ENCODE measurements around the gene PSEN1. TPM values are rescaled to one million over a fixed set of nuclear protein-coding genes. Genes with fewer than 3 reads are reported as not detected.

PSEN1 gene
- total RNA-seq, 1 donor from 2014 or later, result 75.3 TPM

DNA sequence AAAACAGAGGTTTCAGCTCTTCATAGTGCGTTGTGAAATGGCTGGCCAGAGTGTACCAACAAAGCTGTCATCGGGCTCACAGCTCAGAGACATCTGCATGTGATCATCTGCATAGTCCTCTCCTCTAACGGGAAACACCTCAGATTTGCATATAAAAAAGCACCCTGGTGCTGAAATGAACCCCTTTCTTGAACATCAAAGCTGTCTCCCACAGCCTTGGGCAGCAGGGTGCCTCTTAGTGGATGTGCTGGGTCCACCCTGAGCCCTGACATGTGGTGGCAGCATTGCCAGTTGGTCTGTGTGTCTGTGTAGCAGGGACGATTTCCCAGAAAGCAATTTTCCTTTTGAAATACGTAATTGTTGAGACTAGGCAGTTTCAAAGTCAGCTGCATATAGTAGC lies 86.7 kb downstream of the PSEN1 start:
- no peak overlapping the region for H3K4me3 Mint-ChIP-seq (ENCODE audit: unreplicated experiment)
- peaks cover 38% of the 10 kb centered on the region for H3K36me3 Mint-ChIP-seq (ENCODE audit: low read depth, unreplicated experiment)
- no peaks in the 10 kb centered on the region for H3K9me3 Mint-ChIP-seq (ENCODE audit: unreplicated experiment)
- TF ChIP-seq, protein P1, sequence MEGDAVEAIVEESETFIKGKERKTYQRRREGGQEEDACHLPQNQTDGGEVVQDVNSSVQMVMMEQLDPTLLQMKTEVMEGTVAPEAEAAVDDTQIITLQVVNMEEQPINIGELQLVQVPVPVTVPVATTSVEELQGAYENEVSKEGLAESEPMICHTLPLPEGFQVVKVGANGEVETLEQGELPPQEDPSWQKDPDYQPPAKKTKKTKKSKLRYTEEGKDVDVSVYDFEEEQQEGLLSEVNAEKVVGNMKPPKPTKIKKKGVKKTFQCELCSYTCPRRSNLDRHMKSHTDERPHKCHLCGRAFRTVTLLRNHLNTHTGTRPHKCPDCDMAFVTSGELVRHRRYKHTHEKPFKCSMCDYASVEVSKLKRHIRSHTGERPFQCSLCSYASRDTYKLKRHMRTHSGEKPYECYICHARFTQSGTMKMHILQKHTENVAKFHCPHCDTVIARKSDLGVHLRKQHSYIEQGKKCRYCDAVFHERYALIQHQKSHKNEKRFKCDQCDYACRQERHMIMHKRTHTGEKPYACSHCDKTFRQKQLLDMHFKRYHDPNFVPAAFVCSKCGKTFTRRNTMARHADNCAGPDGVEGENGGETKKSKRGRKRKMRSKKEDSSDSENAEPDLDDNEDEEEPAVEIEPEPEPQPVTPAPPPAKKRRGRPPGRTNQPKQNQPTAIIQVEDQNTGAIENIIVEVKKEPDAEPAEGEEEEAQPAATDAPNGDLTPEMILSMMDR (IDR thresholded peaks at IDR 0.05; ENCODE audit: unreplicated experiment), result no peak
- H3K27me3 Mint-ChIP-seq (ENCODE audit: unreplicated experiment), result no peaks in the 10 kb centered on the region
- no peak for DNase-seq (ENCODE audit: low spot score)
- H3K27ac Mint-ChIP-seq (ENCODE audit: unreplicated experiment), result no peak overlapping the region
- peaks cover 6% of the 10 kb centered on the region for H3K4me1 Mint-ChIP-seq (ENCODE audit: unreplicated experiment)

DNA sequence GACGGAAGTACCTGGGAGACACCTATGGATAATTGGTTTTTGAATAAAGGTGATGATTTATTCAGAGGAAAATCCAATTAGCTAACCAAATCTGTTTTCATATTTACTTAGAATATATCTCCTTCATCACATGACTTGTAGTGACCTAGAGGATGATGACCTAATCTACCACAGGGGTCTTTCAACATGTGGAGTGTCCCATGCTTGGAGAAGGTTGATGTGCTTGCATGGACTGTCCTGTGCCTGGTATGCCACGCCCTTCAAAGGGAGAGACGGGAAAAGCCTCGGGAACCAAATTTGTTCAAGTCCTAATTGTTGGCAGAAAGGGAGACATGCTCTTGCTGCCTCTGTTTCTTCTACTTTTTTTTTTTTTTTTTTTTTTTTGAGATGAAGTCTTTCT lies 89.2 kb downstream of the PSEN1 start:
- Mint-ChIP-seq H3K27ac (ENCODE audit: unreplicated experiment) (no peak overlapping the region), H3K9me3 (ENCODE audit: unreplicated experiment) (no peaks in the 10 kb centered on the region), H3K4me1 (ENCODE audit: unreplicated experiment) (peaks cover 6% of the 10 kb centered on the region), H3K27me3 (ENCODE audit: unreplicated experiment) (no peaks in the 10 kb centered on the region), H3K36me3 (ENCODE audit: low read depth, unreplicated experiment) (peaks cover 15% of the 10 kb centered on the region), H3K4me3 (ENCODE audit: unreplicated experiment) (no peak overlapping the region)
- DNase-seq (ENCODE audit: low spot score), result no peak
- TF ChIP-seq, protein P1 (IDR thresholded peaks at IDR 0.05; ENCODE audit: unreplicated experiment), result no peak

DNA sequence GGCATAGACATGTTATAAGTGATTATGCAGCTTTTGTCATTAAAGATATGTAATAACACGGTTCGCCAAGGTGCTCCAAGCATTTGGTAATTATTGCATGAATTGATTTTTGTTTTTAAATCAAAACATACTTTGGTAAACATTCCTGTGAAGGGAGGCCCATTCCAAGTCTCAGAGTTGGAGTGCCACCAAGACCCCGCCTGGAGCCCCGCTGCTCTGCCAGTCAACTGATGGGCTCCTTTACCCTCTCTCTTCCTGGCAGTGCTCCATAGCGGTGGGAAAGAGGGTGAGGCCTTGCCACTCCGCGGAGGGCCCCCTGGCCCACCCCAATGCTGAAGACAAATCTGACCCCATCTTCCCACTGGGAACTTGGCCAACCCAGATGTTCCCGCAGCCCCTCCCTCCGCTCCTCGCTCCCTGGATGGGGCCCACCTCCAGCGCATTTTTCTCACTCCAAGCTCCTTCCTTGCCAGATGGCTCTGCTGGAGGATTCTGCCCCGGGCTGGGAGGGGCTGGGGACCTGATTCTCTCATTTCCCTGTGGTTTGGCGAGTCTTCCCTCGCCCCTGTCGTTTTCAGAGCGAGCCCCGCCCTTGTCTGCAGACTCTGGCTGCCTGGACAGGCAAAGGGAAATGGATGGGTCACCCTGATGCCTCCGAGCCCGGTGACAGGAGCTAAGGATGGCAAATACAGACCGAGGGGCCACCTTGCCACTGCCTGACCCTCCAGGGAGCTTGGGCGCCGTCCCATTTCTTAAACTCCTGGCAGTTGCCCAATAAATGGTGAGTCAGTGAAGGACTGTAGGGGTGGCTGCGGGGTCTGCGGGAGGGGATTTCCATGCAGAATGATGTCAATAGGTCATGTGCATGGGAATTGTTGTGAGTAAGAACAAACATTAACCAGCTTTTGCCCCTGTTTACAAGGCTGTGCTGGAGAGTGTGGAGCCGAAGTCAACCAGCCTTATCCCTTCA lies 91.8 kb downstream of the PSEN1 start:
- peaks cover 4% of the 10 kb centered on the region for H3K27me3 Mint-ChIP-seq (ENCODE audit: unreplicated experiment)
- H3K36me3 Mint-ChIP-seq (ENCODE audit: low read depth, unreplicated experiment), result peaks cover 11% of the 10 kb centered on the region
- H3K9me3 Mint-ChIP-seq (ENCODE audit: unreplicated experiment), result no peaks in the 10 kb centered on the region
- H3K4me1 Mint-ChIP-seq (ENCODE audit: unreplicated experiment), result peaks cover 3% of the 10 kb centered on the region
- DNase-seq (ENCODE audit: low spot score), result no peak
- H3K4me3 Mint-ChIP-seq (ENCODE audit: unreplicated experiment), result no peak overlapping the region
- TF ChIP-seq, protein P1 (IDR thresholded peaks at IDR 0.05; ENCODE audit: unreplicated experiment), result no peak
- no peak overlapping the region for H3K27ac Mint-ChIP-seq (ENCODE audit: unreplicated experiment)

DNA sequence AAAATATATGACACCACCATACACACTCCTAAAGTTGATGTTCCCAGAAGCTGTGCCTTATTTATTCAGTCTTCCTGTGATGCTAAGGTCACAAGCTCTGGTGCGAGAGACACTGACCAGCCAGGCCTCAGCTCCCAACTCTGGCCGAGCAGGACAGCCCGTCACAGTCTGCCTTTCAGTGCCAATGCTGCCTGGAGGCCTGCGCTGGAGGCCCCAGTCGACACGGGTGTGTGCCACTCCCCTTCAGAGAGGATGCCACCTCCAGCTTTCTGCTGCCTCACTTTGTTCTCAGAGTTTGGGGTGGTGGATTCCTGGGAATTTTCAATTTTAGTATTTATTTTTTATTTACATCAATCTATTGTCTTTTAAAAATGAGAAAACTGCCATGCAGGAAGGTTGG lies 93.7 kb downstream of the PSEN1 start:
- TF ChIP-seq, protein P1 (IDR thresholded peaks at IDR 0.05; ENCODE audit: unreplicated experiment), result no peak
- peaks cover 9% of the 10 kb centered on the region for H3K27me3 Mint-ChIP-seq (ENCODE audit: unreplicated experiment)
- peaks cover 6% of the 10 kb centered on the region for H3K36me3 Mint-ChIP-seq (ENCODE audit: low read depth, unreplicated experiment)
- peaks cover 3% of the 10 kb centered on the region for H3K4me1 Mint-ChIP-seq (ENCODE audit: unreplicated experiment)
- H3K4me3 Mint-ChIP-seq (ENCODE audit: unreplicated experiment), result no peak overlapping the region
- no peaks in the 10 kb centered on the region for H3K9me3 Mint-ChIP-seq (ENCODE audit: unreplicated experiment)
- no peak overlapping the region for H3K27ac Mint-ChIP-seq (ENCODE audit: unreplicated experiment)
- no peak for DNase-seq (ENCODE audit: low spot score)
